HCT116 (cell line): ENCODE measurements around the gene GOLT1A. TPM values are rescaled to one million over a fixed set of nuclear protein-coding genes. Genes with fewer than 3 reads are reported as not detected.

Experiments used
- ATAC-seq: fragments of 200-7000 bp; cut with Tn5 transposase; 2 replicates; pipeline ENCODE4 v1.9.1; 2020; ENCODE audit warnings: mild to moderate bottlenecking, moderate library complexity
- BruUV-seq: library from RNA; stranded (reverse); fragments of 400-500 nt; replicated peaks from 2 replicates; lab custom pipeline; 2021; lab: Mats Ljungman, UMichigan
- CTCF ChIA-PET: fragments of 300-600 bp; sonication (Branson Sonifier 250); formaldehyde crosslinking; loops from one replicate; lab custom pipeline; 2021; ENCODE audit warnings: antibody characterized with exemption; lab: Charles Lee
- POLR2A ChIA-PET: fragments of 300-600, 350-600 bp; sonication (Branson Sonifier 250); formaldehyde crosslinking; loops from one replicate; lab custom pipeline; 2021; ENCODE audit warnings: antibody characterized with exemption; lab: Charles Lee
- RAD21 ChIA-PET, 2 experiments: fragments of 300-600 bp; sonication (Branson Sonifier 250); formaldehyde crosslinking; loops; one replicate each; lab custom pipeline; 2023; ENCODE audit warnings: low total read pairs in 2 of 2; ENCODE audit not compliant: uncharacterized antibody in 2 of 2, unreplicated experiment in 2 of 2, low non-redundant PET in 1 of 2; lab: Charles Lee
- DNase-seq: peaks from one replicate; pipeline ENCODE4 v3.0.0-alpha.2; 2010; ENCODE audit warnings: low read depth, low spot score
- H2AFZ ChIP-seq: fragments of 200-600 bp; shearing (Covaris generic), sonication (generic); 2 replicates; pipeline ENCODE4 v1.6.1; 2017; ENCODE audit warnings: low read depth, mixed run types, mixed read lengths, antibody characterized with exemption, low read length; ENCODE audit not compliant: poor library complexity, severe bottlenecking
- H3K27ac ChIP-seq: 2 replicates; pipeline ENCODE4 v1.5.1; 2012; ENCODE audit warnings: low read depth, low read length
- H3K27me3 ChIP-seq: fragments of 200-600 bp; sonication (generic); 2 replicates; pipeline ENCODE4 v1.6.1; 2016; ENCODE audit warnings: mixed run types, low read length, mixed read lengths; ENCODE audit not compliant: insufficient read depth
- H3K36me3 ChIP-seq, 2 experiments: fragments of 200-500 bp in 1 of 2; fragments of 200-600 bp in 1 of 2; sonication (Bioruptor generic) in 1 of 2; sonication (generic) in 1 of 2; 2 replicates each; pipeline versions ENCODE4 v1.5.1 to v1.6.1; 2014 to 2016; ENCODE audit warnings: low read length in 2 of 2, inconsistent platforms in 1 of 2, mixed read lengths in 1 of 2, mixed run types in 1 of 2; ENCODE audit not compliant: insufficient read depth in 2 of 2, control insufficient read depth in 1 of 2
- H3K4me1 ChIP-seq, 2 experiments: fragments of 200-600 bp in 1 of 2; sonication (generic) in 1 of 2; 2 replicates each; pipeline versions ENCODE4 v1.5.1 to v1.6.1; 2012 to 2017; ENCODE audit warnings: low read length in 2 of 2, inconsistent platforms in 1 of 2, mild to moderate bottlenecking in 1 of 2, mixed read lengths in 1 of 2, mixed run types in 1 of 2, moderate library complexity in 1 of 2; ENCODE audit not compliant: insufficient read depth in 2 of 2, control insufficient read depth in 1 of 2
- H3K4me2 ChIP-seq: fragments of 200-600 bp; sonication (generic); 2 replicates; pipeline ENCODE4 v1.6.1; 2017; ENCODE audit warnings: mixed run types, low read length, mixed read lengths
- H3K4me3 ChIP-seq, 2 experiments: fragments of 200-600 bp in 1 of 2; sonication (generic) in 1 of 2; replicated peaks in 1 of 2; 2 replicates each; pipeline ENCODE4 v1.5.1; 2011 to 2016; ENCODE audit warnings: low read length in 2 of 2, control low read depth in 1 of 2, low read depth in 1 of 2, mild to moderate bottlenecking in 1 of 2, mixed read lengths in 1 of 2, mixed run types in 1 of 2
- H3K79me2 ChIP-seq: fragments of 200-600 bp; sonication (generic); 2 replicates; pipeline ENCODE4 v1.6.1; 2017; ENCODE audit warnings: mild to moderate bottlenecking, mixed run types, low read length, moderate library complexity, mixed read lengths; ENCODE audit not compliant: insufficient read depth
- H3K9ac ChIP-seq: fragments of 200-600 bp; sonication (generic); 2 replicates; pipeline ENCODE4 v1.6.1; 2016; ENCODE audit warnings: low read length, mixed read lengths
- H3K9me2 ChIP-seq: fragments of 200-600 bp; sonication (generic), shearing (Covaris generic); 2 replicates; pipeline ENCODE4 v1.6.1; 2017; ENCODE audit warnings: mixed run types, mild to moderate bottlenecking, moderate library complexity; ENCODE audit not compliant: insufficient read depth
- H3K9me3 ChIP-seq, 2 experiments: fragments of 200-500 bp in 1 of 2; fragments of 200-600 bp in 1 of 2; sonication (Bioruptor generic) in 1 of 2; sonication (generic) in 1 of 2; 2 replicates each; pipeline ENCODE4 v1.6.1; 2014 to 2017; ENCODE audit warnings: low read length in 2 of 2, mixed read lengths in 2 of 2, inconsistent platforms in 1 of 2, low read depth in 1 of 2, mild to moderate bottlenecking in 1 of 2, mixed run types in 1 of 2, moderate library complexity in 1 of 2; ENCODE audit not compliant: control insufficient read depth in 1 of 2, insufficient read depth in 1 of 2
- H4K20me1 ChIP-seq: fragments of 200-600 bp; sonication (generic), shearing (Covaris generic); 2 replicates; pipeline ENCODE4 v1.6.1; 2017; ENCODE audit warnings: mixed run types, mild to moderate bottlenecking, moderate library complexity; ENCODE audit not compliant: insufficient read depth
- CBX3 ChIP-seq: IDR thresholded peaks from 2 replicates; pipeline ENCODE4 v1.6.1; 2012; ENCODE audit warnings: low read depth
- FOSL1 ChIP-seq: IDR thresholded peaks from 2 replicates; pipeline ENCODE4 v1.6.1; 2012; ENCODE audit warnings: low read depth
- RAD21 ChIP-seq: IDR thresholded peaks from 2 replicates; pipeline ENCODE4 v1.6.1; 2012; ENCODE audit warnings: low read depth, mild to moderate bottlenecking
- ZBTB33 ChIP-seq: IDR thresholded peaks from 2 replicates; pipeline ENCODE4 v1.6.1; 2011; ENCODE audit warnings: mild to moderate bottlenecking, low read length, moderate library complexity; ENCODE audit not compliant: insufficient replicate concordance; ENCODE audit errors: extremely low read depth
- ZNF274 ChIP-seq: fragments of 200-500 bp; sonication (Bioruptor generic); IDR thresholded peaks from 2 replicates; pipeline ENCODE4 v1.6.1; 2014; ENCODE audit warnings: mild to moderate bottlenecking, low read depth, low read length, inconsistent platforms
- intact Hi-C: fragments of 100-400 bp; cut with micrococcal nuclease; formaldehyde crosslinking; loops from 2 replicates; pipeline ENCODE4 v1.10.0; 2022
- total RNA-seq: library from RNA; stranded (reverse); gene quantifications from one replicate; pipeline ENCODE4 v1.2.1, GENCODE V29; 2021; ENCODE audit not compliant: unreplicated experiment

Gene GOLT1A
- total RNA-seq, 1 experiment from 2014 or later: 8.0 TPM

DNA sequence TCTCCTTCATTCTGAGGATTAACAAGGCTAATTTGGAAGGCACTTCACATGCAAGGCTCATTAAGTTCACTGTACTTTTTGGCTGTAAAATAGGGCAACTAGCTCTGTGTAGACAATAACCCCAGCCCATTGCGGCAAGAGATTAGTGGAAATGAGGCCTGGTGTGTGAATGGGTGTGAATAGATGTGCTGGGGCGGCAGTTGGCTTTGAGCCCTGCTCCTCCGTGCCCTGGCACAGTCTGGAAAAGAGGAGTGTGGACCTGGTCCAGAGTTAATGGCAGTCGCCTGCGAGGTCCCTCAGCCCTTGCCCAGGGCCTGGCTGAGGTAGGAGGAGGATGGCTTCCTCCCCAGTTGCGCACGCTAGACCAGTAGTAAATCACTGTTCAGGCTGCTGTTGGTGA lies 22.3 kb downstream of the GOLT1A start:
- POLR2A ChIA-PET: no interaction called here
- no peaks in the 10 kb centered on the region for H3K9me3 ChIP-seq

More for the DNA sequence above, 22.3 kb downstream of the GOLT1A start:
- no peak for ATAC-seq
- no peak overlapping the region for H2AFZ ChIP-seq
- intact Hi-C loops: no loop called here
- H3K27me3 ChIP-seq: no peaks in the 10 kb centered on the region
- no TSS peak for BruUV-seq
- no peaks in the 10 kb centered on the region for H3K36me3 ChIP-seq
- no peak overlapping the region for H3K4me3 ChIP-seq
- H3K4me1 ChIP-seq: peaks cover 0 to 19% of the 10 kb centered on the region in 2 experiments; a peak in 2 of 4 replicates
- CTCF ChIA-PET: interaction anchor here (1.4 kb wide), 1 partner anchor 19 kb away, joined by 4 read pairs; no protein-coding TSS in a partner anchor
- DNase-seq: no peak
- no peaks in the 10 kb centered on the region for H3K9me2 ChIP-seq
- no peak overlapping the region for H3K27ac ChIP-seq
- TF ChIP-seq RAD21 (no peak), ZNF274 (no peak), ZBTB33 (no peak), FOSL1 (no peak), CBX3 (no peak)
- no peak overlapping the region for H3K4me2 ChIP-seq
- RAD21 ChIA-PET: no interaction called here
- H3K79me2 ChIP-seq: no peaks in the 10 kb centered on the region
- H4K20me1 ChIP-seq: no peaks in the 10 kb centered on the region
- H3K9ac ChIP-seq: no peak overlapping the region
